Vagina (tissue), 2 donors: ENCODE measurements around the gene EHBP1L1. TPM values are rescaled to one million over a fixed set of nuclear protein-coding genes. Genes with fewer than 3 reads are reported as not detected.

ENCODE experiments used
- DNase-seq, 2 donors: peaks; one replicate each; pipeline ENCODE4 v3.0.0-alpha.2; 2017; ENCODE audit errors: extremely low spot score in 2 of 2
- H3K27ac ChIP-seq: fragments of 200-600 bp; sonication (generic); one replicate; pipeline ENCODE4 v1.5.1; 2019
- H3K27me3 ChIP-seq: fragments of 200-600 bp; sonication (generic); one replicate; pipeline ENCODE4 v1.5.1; 2019
- H3K36me3 ChIP-seq, 2 donors: fragments of 200-600 bp; sonication (generic); one replicate each; pipeline ENCODE4 v1.5.1; 2017 to 2019
- H3K4me1 ChIP-seq: fragments of 200-600 bp; sonication (generic); one replicate; pipeline ENCODE4 v1.5.1; 2019
- H3K4me3 ChIP-seq, 2 donors: fragments of 200-600 bp; sonication (generic); 1 replicate in 1 of 2; 2 replicates in 1 of 2; pipeline ENCODE4 v1.5.1; 2016 to 2019
- H3K9me3 ChIP-seq: fragments of 200-600 bp; sonication (generic); one replicate; pipeline ENCODE4 v1.5.1; 2019
- POLR2A ChIP-seq, 2 donors: fragments of 450-650 bp; IDR thresholded peaks; one replicate each; pipeline ENCODE4 v1.6.1; 2017; ENCODE audit warnings: antibody characterized with exemption in 2 of 2, mild to moderate bottlenecking in 2 of 2, moderate library complexity in 2 of 2
- POLR2AphosphoS5 ChIP-seq, 2 donors: sonication (generic); formaldehyde crosslinking; IDR thresholded peaks; one replicate each; pipeline ENCODE4 v1.9.0; 2017; ENCODE audit warnings: antibody characterized with exemption in 2 of 2, mild to moderate bottlenecking in 2 of 2, low read depth in 1 of 2; ENCODE audit not compliant: insufficient read depth in 1 of 2
- intact Hi-C: fragments of 100-400 bp; cut with DNase I; formaldehyde crosslinking; loops from one replicate; pipeline ENCODE4 v1.15.1; 2023
- total RNA-seq: library from RNA; depleted of rRNA; stranded (reverse); fragments of >200 nt; gene quantifications from one replicate; pipeline ENCODE4 v1.2.3, GENCODE V29; 2016
- TF ChIP-seq, protein P1 (sequence below), 3 experiments: fragments of 450-650 bp in 2 of 3; fragments of 200-600 bp in 1 of 3; sonication (generic) in 1 of 3; IDR thresholded peaks; one replicate each; pipeline ENCODE4 v1.5.1; 2017 to 2019; ENCODE audit warnings: antibody characterized with exemption in 3 of 3, mild to moderate bottlenecking in 2 of 3, moderate library complexity in 2 of 3

Gene EHBP1L1
- total RNA-seq, 1 donor from 2014 or later: 123 TPM

DNA sequence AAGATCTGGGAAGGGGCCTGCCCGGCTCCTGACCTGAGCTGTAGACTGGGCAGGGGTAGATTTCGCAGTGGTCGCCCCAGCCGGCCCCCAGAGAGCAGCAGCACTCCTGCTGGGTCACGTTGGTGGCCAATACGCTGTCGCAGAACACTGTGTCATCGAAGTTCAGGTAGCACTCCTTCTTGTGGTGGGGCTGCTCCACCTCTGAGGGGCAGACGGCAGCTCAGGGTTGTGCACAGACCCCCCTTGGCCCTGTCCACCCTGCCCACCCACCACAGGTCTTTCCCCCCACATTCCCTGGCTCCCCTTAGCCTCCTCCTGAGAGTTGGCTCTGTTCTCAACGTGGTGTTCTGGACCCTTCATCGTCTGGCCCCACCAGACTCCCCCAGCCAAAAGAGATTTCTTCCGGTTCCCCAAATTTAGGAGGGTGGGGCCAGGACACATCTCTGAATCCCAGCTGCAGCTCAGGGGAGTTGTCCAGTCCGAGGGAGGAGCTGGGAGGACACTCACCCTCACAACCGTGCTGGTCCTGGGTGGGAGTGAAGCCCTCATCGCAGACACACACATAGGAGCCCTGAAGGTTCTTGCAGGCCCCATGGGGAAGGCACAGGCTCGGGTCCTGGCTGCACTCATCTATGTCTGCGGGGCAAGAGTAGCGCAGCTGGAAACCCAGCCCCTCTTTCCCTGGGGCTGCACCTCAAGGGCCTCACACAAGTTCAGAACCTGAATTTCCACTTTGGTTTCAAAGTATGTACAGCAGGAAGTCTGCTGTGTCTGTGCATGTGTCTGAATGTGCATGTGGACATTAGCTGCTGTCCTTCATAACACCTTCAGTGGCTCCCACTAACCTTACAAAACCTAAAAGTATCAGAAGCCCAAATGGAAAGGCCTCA, 34.5 kb upstream of the EHBP1L1 start:
- intact Hi-C loops: no loop called here

DNA sequence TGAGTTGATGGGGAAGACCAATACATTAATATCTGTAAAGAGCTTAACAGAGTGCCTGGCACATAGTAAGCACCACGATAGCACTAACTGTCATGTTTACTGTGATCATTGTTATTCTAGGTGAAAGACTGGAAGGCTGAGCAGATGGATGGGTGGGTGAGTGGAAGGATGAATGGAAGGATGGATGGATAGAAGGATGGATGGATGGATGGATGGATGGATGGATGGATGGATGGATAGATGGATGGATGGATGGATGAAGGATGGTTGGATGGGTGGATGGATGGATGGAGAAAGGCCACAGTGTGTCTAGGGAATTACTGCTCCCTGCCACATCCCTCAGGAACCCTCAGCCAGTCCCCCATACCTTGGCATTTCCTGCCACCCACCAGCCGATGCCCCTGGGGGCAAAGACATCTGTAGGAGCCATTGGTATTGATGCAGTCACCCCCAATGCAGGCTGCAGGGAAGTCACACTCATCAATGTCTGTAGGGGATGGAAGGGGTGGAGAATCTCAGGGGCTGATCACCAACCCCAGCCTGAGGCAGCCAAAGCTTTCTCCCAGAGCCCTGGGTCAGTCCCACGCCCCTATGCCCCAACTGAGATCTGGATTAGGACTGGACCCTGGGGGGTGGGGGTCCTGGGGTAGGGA, 33.0 kb upstream of the EHBP1L1 start:
- intact Hi-C loops: no loop called here

More for the DNA sequence above, 34.5 kb upstream of the EHBP1L1 start:
- H3K9me3 ChIP-seq: no peaks in the 10 kb centered on the region
- TF ChIP-seq POLR2A (IDR thresholded peaks at IDR 0.05) (no peak), POLR2AphosphoS5 (IDR thresholded peaks at IDR 0.05; ENCODE audit: insufficient read depth in 1 of 2, low read depth in 1 of 2) (no peak)
- TF ChIP-seq, protein P1, sequence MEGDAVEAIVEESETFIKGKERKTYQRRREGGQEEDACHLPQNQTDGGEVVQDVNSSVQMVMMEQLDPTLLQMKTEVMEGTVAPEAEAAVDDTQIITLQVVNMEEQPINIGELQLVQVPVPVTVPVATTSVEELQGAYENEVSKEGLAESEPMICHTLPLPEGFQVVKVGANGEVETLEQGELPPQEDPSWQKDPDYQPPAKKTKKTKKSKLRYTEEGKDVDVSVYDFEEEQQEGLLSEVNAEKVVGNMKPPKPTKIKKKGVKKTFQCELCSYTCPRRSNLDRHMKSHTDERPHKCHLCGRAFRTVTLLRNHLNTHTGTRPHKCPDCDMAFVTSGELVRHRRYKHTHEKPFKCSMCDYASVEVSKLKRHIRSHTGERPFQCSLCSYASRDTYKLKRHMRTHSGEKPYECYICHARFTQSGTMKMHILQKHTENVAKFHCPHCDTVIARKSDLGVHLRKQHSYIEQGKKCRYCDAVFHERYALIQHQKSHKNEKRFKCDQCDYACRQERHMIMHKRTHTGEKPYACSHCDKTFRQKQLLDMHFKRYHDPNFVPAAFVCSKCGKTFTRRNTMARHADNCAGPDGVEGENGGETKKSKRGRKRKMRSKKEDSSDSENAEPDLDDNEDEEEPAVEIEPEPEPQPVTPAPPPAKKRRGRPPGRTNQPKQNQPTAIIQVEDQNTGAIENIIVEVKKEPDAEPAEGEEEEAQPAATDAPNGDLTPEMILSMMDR (IDR thresholded peaks at IDR 0.05): no peak
- DNase-seq: no peak
- H3K27me3 ChIP-seq: no peaks in the 10 kb centered on the region
- peak overlapping the region; percentile 98 for H3K27ac ChIP-seq
- H3K36me3 ChIP-seq: peaks cover 0 to 5% of the 10 kb centered on the region in 2 donors
- peaks cover 31% of the 10 kb centered on the region for H3K4me1 ChIP-seq
- H3K4me3 ChIP-seq: peak overlapping the region; percentile 55 to 89

DNA sequence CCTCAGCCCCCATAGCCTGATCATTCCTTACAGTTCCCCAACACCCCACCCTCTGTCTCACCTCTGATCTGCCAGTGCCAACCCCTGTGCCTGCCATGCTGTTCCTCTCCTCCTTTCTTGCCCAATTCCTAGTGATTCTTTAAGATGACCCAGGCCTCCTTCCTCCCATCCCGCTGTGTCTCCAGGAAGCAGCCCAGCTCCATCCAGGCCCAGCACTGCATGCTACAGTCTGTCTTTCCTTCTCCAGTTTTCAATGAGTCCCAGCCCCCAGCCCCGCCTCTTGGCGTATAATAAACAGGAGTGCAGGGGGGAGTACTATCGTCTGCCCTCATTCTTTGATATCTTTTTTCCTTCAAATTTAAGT, 30.0 kb upstream of the EHBP1L1 start:
- H3K4me1 ChIP-seq: peaks cover 24% of the 10 kb centered on the region
- no peak for DNase-seq
- TF ChIP-seq, protein P1 (IDR thresholded peaks at IDR 0.05): no peak
- TF ChIP-seq POLR2AphosphoS5 (IDR thresholded peaks at IDR 0.05; ENCODE audit: insufficient read depth in 1 of 2, low read depth in 1 of 2) (no peak), POLR2A (IDR thresholded peaks at IDR 0.05) (no peak)
- H3K9me3 ChIP-seq: no peaks in the 10 kb centered on the region
- H3K27me3 ChIP-seq: no peaks in the 10 kb centered on the region
- peaks cover 0 to 25% of the 10 kb centered on the region in 2 donors for H3K36me3 ChIP-seq
- peak overlapping the region; percentile 40 for H3K27ac ChIP-seq
- intact Hi-C loops: no loop called here
- H3K4me3 ChIP-seq: no peak overlapping the region

More for the DNA sequence above, 33.0 kb upstream of the EHBP1L1 start:
- Histone ChIP-seq H3K27me3 (no peaks in the 10 kb centered on the region), H3K4me3 (no peak overlapping the region), H3K4me1 (peaks cover 39% of the 10 kb centered on the region), H3K27ac (no peak overlapping the region), H3K9me3 (no peaks in the 10 kb centered on the region), H3K36me3 (peaks cover 0 to 12% of the 10 kb centered on the region in 2 donors)
- DNase-seq: no peak
- TF ChIP-seq POLR2A (IDR thresholded peaks at IDR 0.05): no peak
- TF ChIP-seq POLR2AphosphoS5 (IDR thresholded peaks at IDR 0.05; ENCODE audit: insufficient read depth in 1 of 2, low read depth in 1 of 2): no peak
- TF ChIP-seq, protein P1 (IDR thresholded peaks at IDR 0.05): no peak

DNA sequence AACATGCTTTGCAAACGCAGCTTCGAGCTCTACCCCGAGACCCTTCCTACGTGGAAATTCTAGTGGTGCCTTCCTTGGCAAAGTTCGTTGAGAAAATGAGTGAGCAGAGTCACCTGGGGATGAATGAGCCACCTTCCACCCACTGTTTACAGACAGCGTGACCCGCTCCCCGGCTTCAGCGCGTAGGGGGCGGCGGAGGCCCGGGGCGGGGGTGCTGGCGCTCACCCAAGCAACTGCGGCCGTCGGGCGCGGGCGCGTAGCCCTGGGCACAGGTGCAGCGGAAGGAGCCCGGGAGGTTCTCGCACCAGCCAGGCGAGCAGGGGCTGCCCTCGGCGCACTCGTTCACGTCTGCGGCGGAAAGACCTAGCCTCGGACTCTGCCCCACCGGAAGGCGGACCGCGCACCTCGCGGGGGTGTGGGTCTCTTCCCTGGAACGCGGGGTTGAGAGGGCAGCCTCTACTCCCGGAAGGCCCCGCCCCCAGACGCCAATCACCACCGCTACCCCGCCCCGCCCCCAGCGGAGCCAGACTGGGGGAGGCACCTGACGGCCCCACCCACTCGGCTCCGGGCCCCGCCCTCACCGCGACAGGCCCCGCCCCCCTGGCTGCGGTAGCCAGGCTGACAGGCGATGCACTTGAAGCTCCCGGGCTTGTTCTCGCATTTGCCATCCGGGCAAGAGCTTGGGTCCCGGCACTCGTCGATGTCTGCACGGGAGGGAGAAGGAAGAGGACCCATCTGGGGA, 29.5 kb upstream of the EHBP1L1 start:
- Histone ChIP-seq H3K36me3 (peaks cover 0 to 30% of the 10 kb centered on the region in 2 donors), H3K4me3 (peak overlapping the region; percentile 19 to 31), H3K4me1 (peaks cover 18% of the 10 kb centered on the region), H3K27me3 (no peaks in the 10 kb centered on the region), H3K9me3 (no peaks in the 10 kb centered on the region), H3K27ac (peak overlapping the region; percentile 40)
- TF ChIP-seq POLR2A (IDR thresholded peaks at IDR 0.05): no peak
- peak in 1 of 2 donors; percentile 31 for TF ChIP-seq POLR2AphosphoS5 (IDR thresholded peaks at IDR 0.05; ENCODE audit: insufficient read depth in 1 of 2, low read depth in 1 of 2)
- intact Hi-C loops: no loop called here
- no peak for DNase-seq

DNA sequence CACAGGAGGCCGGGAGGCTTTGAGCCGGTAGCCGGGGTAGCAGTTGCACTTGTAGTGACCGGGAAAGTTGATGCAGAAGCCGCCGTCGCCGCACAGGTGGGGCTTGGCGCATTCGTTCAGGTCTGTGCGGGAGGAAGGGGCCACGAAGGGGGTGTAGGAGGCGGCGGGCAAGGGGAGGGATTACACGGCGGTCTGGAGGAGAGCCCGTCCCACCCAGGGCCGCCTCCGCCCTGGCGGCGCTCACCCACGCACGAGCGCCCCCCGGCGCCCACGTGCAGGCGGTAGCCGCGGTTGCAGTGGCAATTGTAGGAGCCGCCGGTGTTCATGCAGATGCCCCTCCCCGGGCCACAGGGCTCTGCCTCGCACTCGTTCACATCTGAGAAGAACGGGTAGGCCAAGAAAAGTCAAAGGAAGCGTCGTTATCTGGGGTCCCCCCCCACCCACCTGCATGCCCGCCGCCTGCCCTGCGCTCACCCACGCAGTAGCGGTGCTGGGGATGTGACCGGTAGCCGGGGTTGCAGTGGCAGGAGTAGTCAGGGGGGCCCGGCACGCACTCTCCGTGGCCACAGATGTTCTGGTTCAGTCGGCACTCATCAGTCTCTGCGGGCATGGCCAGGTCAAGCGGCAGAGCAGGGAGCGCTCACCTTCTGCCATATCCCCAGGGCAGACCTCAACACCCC, 28.3 kb upstream of the EHBP1L1 start:
- H3K4me3 ChIP-seq: no peak overlapping the region
- intact Hi-C loops: no loop called here
- DNase-seq: no peak
- no peak for TF ChIP-seq POLR2A (IDR thresholded peaks at IDR 0.05)
- no peak for TF ChIP-seq POLR2AphosphoS5 (IDR thresholded peaks at IDR 0.05; ENCODE audit: insufficient read depth in 1 of 2, low read depth in 1 of 2)
- TF ChIP-seq, protein P1 (IDR thresholded peaks at IDR 0.05): no peak
- H3K4me1 ChIP-seq: peaks cover 11% of the 10 kb centered on the region
- H3K27ac ChIP-seq: no peak overlapping the region
- H3K9me3 ChIP-seq: no peaks in the 10 kb centered on the region
- peaks cover 0 to 37% of the 10 kb centered on the region in 2 donors for H3K36me3 ChIP-seq
- H3K27me3 ChIP-seq: no peaks in the 10 kb centered on the region
